ENCODE results near the gene GP1BA.

GP1BA gene

DNA sequence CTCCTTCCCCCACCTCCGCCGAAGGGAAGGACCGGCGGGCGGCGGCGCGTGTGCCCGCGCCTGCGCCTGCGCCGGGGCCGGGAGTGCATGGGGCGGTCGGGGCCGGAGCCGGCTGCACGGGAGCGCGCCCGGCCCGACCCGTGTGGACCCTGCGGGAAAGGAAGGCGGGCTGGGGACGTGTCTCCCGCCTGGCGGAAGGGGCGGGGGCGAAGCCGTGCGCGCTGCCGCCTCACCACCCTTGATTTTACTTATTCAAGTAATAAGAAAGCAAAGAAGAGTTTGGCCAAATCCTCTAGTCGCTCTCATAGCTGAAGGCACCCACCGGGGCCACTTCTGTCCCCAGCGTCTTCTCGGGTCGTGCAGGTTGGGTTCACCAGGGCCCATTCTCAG lies 16.8 kb downstream of the GP1BA start:
- FAIRE-seq: peak; percentile 88
- DNase-seq (ENCODE audit: insufficient read length, low spot score): peak; percentile 93

DNA sequence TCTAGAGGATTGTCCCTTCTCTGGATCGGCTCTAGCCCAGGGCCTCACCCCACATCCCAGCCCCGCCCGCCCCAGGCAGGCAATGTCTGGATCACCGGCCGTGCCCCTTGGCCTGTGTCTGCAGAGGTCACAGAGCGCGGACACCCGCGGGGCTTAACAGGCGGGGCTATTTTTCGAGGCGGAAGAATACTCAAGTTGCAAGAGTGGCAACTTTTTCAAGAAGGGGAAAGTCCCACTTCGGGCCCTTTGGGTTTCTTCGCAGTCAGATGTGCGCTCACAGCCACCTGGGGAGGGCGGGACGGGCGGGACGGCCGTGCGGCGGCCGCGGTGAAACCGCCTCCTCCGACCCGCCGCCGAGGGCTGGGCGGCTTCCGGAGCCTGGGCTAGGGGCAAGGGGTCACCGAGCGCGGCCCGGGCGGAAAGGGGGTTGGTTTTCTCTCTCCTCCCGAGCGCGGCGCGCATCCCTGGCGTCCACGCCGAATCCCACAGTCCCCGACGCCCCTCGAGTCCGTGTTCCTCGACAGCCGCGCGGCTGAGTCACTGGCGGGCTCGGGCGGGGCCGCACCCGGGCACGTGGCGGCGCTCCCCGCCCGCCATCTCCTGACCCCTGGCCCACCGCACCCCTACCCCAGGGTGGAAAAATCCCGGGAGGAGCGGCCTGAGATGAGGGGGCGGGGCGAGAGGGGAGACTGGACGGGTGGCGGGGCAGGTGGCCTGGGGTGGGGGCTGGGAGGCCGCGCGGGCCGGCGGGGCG lies 17.4 kb downstream of the GP1BA start:
- no peak for DNase-seq (ENCODE audit: insufficient read length, low spot score)
- FAIRE-seq: peak; percentile 87

DNA sequence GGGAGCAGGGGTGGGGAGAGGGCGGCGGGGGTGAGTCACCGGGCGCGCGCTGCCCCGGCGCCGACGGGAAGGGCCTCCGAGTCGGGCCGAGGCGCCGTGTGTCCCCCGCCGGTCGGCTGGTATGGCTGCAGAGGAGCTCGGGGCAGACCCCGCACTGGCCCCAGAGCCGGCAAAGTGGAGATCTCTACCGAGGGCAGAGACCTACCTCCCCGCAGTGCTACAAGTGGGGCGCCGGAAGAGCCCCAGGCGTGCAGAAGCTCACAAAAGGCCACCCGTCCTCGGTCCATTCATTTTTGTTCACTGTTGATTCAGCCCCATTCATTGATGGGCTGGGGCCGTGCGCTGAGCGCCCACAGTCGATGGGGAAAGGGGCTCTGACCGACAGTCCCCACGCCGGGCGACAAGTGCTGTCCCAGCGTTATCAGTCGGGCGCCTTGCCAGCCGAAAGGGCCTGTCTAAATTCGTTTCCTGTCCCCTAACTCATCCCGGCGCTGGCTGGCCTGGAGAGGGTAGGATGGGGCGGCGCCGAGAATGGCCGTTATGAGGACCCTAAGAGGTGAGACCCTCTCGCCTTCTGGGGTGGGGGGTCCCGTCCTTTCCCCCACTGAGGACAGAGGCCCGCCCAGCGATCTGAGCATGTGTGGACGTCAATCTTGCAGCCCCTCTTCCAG lies 18.1 kb downstream of the GP1BA start:
- DNase-seq (ENCODE audit: insufficient read length, low spot score) (peak; percentile 65), FAIRE-seq (no peak)

DNA sequence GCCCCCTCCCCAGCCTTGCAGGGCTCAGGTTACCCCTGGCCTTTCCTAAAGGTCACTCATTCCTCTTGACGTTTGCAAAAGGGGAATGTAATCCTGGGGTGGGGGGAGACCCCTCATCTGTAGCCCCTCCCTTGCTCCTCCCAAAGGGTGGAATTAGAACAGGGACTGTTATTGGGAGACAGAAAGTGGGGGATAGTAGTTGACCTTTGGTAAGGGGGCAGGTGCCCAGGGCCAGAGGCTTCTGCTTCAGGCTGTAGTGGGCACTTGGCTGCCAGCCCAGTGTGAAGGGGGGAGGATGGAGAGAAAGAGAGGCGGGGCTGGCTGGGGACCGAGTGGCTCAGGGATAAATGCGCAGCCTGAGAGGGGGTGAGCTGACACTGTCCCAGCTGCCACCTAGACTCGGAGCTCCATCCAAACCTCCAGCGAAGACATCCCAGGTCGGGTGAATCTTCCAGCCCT lies 18.7 kb downstream of the GP1BA start, which contains the start of gene ENO3:
ENO3 (plus strand) TSS at position 374 of the 459 bp plus-strand sequence. CDS start 711 bp downstream, outside the sequence.
- DNase-seq (ENCODE audit: insufficient read length, low spot score) (no peak), FAIRE-seq (no peak)

DNA sequence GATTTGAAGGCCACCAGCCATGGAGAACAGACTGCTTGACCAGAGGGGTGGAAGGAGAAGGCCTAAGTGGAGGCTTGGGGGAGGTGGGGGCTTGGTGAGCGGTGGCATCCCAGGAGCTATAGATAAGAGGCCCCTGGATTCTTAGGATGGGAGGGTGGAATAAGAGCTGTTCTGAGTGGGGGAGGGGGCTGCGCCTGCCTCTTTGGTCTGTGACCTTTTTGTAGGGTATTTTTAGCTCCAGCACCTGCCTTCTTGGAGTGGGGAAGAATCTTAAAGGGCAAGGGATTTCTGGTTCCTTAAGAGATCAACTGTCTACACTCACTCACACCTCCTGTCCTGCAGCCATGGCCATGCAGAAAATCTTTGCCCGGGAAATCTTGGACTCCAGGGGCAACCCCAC lies 19.4 kb downstream of the GP1BA start:
- FAIRE-seq (no peak), DNase-seq (ENCODE audit: insufficient read length, low spot score) (no peak)

DNA sequence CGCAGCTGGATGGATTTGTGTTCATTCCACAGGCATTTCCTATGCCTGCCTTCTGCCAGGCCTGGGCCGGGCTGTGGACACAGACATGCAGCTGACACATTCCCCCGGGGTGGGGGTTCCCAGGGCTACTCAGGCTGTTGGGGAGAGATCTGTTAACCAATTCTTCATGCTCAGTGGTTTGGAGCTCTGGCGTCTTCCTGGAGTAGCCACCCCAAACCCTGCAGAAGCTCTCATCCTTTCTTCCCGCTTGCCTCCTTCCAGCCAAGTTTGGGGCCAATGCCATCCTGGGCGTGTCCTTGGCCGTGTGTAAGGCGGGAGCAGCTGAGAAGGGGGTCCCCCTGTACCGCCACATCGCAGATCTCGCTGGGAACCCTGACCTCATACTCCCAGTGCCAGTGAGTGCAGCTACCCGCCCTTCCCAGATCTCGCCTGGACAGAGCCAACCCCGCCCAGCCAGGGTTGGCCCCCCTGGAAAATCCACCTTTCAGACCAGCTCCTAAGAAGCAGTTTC lies 21.4 kb downstream of the GP1BA start:
- DNase-seq (ENCODE audit: insufficient read length, low spot score) (no peak), FAIRE-seq (peak; percentile 79)

DNA sequence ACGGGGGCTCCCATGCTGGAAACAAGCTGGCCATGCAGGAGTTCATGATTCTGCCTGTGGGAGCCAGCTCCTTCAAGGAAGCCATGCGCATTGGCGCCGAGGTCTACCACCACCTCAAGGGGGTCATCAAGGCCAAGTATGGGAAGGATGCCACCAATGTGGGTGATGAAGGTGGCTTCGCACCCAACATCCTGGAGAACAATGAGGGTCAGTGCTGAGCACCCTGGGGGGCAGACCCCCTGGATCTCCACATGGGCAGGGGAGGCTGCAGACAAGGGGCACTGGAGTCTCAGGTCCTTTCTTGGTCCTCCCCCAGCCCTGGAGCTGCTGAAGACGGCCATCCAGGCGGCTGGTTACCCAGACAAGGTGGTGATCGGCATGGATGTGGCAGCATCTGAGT lies 23.0 kb downstream of the GP1BA start:
- DNase-seq (ENCODE audit: insufficient read length, low spot score): no peak
- FAIRE-seq: no peak

DNA sequence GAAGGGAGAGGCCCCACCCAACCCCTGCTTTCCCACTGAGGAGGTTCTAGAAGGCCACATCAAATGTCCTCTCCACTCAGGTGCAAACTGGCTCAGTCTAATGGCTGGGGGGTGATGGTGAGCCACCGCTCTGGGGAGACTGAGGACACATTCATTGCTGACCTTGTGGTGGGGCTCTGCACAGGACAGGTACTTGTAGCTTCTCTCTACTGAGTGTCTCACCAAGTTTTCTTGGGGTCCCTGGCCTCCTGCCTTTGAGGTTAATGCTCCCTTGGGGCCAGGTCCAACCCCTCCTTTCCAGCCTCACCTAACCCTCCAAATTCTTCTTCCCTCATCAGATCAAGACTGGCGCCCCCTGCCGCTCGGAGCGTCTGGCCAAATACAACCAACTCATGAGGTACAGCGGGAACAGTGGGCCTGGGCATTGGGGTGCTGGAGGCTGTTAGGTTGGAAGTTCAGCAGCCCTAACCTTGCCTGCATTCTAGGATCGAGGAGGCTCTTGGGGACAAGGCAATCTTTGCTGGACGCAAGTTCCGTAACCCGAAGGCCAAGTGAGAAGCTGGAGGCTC lies 24.5 kb downstream of the GP1BA start:
- DNase-seq (ENCODE audit: insufficient read length, low spot score) (no peak), FAIRE-seq (no peak)

DNA sequence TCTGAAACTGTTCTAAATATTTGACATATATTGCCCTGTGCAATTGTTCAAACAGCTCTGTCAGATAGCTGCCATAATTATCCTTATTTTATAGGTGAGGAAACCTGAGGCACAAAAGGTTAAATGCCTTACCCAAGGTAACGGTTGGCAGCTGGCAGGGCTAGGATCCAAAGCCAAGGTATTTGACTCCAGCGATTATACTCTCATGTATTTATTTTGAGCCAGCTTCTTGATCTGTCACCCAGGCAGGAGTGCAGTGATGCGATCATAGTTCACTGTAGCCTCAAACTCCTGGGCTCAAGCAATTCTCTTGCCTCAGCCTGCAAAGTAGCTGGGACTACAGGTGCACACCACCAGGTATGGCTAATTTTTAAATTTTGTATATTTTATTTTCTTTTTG lies 26.0 kb downstream of the GP1BA start:
- FAIRE-seq: no peak
- no peak for DNase-seq (ENCODE audit: insufficient read length, low spot score)

DNA sequence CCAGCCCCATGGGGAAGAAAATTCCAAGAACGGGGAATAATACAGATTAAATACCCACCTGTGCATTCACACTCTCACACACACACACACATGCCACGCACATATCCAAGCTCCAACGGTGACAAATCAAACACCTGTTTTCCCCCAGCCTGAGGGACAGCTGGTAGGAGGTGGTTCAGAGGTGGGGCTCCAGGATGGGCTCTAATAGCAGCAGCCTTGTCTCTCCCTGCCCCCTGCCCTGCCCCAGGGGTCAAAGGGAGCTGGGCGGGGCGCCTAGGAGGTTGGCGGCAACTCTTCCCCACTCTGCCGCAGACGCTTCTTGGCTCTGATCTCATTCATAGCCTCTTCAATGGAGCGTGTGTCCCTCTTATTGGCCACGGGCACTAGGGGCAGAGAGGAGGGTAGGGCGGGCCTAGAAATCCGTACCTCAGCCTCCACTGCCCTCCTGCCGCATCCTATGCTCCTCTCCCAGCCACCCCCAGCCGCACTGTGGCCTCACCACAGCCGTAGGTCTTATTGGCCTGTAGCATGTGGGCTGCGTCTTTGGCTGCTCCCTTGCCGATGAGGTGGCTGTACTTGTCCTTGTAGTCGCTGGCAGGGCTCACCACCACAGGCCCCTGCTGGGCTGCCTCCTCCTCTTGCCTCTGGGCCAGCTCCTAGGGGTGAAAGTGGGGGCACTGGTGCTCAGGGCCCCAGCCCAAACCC lies 27.3 kb downstream of the GP1BA start:
- no peak for FAIRE-seq
- DNase-seq (ENCODE audit: insufficient read length, low spot score): no peak

DNA sequence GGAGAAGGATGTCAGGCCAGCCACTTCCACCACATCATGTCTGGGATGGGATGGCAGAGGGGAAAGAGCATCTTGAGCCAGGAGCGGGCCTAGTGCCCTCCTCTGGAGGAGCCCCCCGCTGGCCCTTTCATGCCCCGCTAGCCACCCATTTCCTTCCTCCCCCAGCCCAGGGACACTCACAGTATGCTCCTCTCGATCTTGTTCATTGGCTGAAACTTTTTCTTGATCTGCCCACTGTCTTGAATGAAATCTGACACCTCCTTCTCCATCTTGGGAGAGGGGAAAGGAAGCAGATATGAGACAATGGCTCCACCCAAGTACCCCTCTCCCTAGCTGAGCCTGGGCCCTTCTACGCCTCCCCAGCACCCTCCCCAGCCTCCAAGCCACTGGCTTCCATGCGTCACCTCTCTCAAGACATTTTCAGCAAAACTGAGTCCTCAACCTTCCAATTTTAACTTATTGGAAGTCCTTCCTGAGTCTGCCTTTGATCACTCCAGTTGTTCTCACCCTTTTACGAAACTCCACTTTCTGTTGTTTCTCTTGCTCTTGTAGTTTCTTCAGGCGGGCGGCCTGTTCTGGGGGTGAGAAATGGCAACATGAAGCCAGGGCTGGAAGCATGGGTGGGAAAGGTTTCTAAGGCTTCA lies 28.3 kb downstream of the GP1BA start:
- FAIRE-seq (no peak), DNase-seq (ENCODE audit: insufficient read length, low spot score) (no peak)

DNA sequence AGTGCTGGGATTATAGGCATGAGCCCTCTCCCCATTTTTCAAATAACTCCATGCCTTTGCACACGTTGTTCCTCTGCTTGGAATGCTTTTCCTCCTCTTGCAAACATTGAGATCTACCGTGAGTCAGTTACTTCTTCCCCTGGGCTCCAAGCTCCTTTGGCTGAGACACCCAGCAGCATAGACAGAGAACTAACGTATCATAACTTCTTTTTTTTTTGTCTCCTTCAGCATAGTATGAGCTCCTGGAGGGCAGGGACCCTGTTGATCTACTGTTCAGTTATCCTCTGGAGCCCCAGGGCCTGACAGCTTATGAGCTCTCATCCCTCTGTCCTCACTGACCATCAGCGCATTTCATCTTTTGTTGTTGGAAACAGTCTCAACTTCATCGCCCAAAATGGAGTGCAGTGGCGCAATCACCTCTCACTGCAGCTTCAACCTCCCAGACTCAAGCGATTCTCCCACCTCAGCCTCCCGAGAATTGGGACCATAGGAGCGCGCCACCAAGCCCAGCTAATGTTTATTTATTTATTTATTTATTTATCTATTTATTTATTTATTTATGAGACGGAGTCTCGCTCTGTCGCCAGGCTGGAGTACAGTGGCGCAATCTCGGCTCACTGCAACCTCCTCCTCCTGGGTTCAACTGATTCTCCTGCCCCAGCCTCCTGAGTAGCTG lies 33.4 kb downstream of the GP1BA start:
- no peak for FAIRE-seq
- DNase-seq (ENCODE audit: insufficient read length, low spot score): no peak

DNA sequence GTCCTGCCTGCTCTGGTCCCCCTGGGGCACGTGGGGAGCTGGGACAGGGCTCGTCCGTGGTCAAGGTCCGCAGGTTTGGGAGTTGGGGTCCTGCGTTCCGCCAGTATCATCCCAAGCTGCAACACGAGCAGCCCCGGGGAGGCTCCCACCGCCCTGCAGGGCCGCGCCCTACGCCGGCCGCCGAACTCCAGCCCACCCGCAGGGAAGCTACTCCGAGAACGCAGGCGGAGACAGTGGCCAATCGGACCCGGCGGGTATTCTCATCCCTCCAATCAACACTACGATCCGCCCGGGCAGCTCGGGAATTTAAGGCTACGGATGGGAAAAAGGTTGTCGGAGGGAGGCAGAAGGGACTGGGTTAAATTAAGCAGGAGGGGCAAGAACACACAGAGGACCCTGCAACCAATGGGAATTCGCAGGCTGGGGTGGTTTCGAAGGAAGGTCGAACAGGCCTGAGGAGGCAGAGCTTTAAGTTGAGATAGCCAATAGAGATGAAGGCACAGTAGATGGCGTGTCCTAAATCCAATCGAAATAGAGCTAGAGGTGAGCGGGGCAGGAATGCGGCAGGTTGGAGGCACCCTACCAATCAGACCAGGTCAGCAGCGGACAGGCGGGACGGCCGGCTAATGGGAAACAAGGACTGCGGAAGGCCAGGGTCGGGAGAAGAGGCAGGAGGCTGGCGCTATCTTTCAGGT lies 34.9 kb downstream of the GP1BA start:
- peak; percentile 98 for FAIRE-seq

DNA sequence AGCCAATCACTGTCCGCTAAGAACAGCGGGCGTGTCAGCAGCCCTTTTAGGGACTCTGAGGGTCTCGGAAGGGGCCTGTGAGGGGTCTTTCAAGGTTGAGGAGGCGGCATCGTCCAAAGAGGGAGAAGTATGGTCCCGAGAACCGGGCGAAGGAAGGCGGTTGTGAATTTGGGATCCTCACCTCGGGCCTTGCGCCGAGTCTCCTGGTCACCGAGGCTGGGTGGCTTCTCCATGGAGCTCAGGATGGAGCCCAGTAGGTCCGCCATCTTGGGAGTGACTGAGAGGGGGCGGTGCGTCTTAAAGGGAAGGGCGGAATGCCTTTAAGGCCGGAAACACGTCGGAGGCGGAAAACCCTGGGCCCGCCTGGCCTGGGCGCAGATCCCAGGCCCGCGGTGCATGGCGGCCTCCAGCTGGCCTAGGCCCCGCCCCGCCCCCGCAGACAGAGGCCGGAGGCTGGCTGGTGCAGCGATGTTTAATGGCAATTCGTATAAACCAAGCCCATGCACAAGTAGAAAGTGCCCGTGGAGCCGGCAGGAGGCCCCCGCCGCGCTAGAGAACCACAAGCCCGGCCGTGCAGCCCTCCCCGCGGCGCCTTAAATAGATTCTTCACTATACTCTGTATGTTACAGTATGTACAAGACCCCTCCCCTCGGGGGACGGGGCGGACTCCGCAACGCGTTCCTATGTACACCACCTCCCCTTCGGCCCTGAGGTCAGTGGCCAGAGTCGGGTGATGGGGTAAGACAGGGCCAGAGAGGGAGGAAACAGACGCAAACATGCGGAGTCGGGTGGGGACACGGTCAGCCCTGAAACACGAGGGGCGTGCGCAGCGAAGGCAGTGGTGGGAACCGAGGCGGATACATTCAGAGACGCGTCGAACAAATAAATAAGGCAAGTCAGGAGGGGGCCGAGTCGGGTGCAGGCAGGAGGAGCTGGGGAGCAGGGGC lies 35.7 kb downstream of the GP1BA start, which contains the start of gene SPAG7:
SPAG7 (minus strand) TSS at position 279 of the 947 bp plus-strand sequence; CDS start at position 266, 13 bp downstream.
- peak; percentile 36 for FAIRE-seq
- peak; percentile 93 for DNase-seq (ENCODE audit: insufficient read length, low spot score)

More for the DNA sequence above, 34.9 kb downstream of the GP1BA start:
- DNase-seq (ENCODE audit: insufficient read length, low spot score): peak; percentile 99

DNA sequence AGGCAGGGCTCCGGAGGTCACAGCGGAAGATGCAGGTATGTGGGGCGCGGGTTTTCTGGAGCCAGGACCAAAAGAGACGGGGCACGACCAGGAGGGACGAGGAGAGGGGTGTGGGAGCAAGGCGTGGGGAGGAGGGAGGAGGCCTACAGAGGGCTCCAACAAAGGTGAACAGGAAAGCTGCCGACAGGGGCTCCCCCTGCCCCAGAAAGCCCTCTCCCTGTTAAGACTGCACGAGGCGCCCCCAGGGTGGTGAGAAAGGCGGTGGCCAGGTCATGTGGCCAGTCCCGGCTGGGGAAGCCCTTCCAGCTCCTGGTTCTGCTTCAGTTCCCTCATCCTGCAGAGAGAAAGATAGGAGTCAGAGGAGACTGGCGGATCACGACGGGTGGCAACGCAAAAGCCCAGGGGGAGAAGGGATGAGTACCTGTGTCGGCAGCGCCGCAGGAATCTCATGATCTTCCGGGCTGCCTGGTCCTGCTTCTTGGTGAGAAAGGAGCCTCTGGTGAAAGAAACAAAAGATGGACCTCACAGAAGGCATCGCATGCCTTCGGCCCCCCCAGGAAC lies 36.5 kb downstream of the GP1BA start:
- FAIRE-seq (no peak), DNase-seq (ENCODE audit: insufficient read length, low spot score) (no peak)

DNA sequence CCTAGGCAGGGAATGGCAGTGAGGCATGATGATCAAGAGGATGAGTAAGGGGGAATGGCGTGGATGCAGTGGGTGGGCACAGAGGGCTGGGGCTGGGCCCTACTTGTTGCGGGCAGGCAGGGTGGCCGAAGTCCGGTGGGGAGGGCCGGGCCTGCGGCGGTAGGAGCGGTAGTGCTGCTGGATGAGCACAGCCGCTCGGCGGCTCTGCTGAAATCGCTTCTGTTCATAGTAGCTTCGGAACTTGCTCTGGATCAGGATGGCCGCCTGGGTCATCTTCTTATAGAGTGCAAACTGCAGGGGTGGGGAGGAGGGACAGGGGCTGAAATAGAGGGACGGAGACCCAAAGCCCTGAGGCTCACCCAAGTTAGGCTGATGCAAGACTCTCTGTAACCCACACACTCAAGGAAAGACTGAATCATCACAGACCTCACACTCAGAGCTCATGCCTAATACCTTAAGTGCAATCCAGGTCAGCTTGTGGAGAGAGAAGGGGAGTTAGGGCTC lies 37.0 kb downstream of the GP1BA start:
- FAIRE-seq: no peak
- no peak for DNase-seq (ENCODE audit: insufficient read length, low spot score)

DNA sequence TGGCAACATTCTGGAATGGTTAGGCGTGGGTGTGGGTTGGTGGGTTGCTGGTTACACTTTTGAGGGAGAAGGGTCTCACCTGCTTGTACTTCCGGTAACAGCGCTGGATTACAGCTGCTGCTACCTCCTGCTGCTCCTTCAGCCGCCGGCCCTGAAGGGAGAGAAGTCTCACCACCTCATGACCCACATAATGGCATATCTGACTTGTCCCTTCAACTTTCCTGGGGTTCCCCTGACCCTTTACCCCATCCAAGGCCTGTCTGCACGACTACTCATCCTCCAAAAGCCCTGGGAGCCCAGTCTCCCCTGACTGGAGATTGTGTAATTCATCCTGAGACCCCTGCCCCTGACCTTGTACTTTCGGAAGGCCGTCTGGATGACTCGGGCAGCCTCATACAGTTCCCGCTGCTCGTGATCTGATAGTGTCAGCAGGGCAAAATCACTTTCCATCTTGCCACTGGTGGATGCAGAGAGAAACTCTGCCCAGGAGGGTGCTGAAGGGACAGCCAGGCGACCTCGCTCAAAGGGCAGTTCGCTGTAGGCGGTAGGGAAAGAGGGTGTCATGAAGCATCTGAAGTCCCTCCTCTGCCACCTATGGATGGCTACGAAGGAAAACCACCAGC lies 37.6 kb downstream of the GP1BA start:
- no peak for FAIRE-seq
- DNase-seq (ENCODE audit: insufficient read length, low spot score): no peak
